Activated CD8-positive, alpha-beta T cell treated with anti-CD3 and anti-CD28 coated beads for 36 hours (primary cell): ENCODE results near the gene POLDIP2. TPM values are rescaled to one million over a fixed set of nuclear protein-coding genes. Genes with fewer than 3 reads are reported as not detected.

Source experiments
- ATAC-seq: fragments of 200-7000 bp; cut with Tn5 transposase; one replicate; pipeline ENCODE4 v1.10.0; 2021; ENCODE audit warnings: mild to moderate bottlenecking, moderate library complexity
- CTCF ChIA-PET: fragments of 350-600 bp; sonication (Branson Sonifier 250); formaldehyde crosslinking; loops from one replicate; lab custom pipeline; 2021; ENCODE audit warnings: antibody characterized with exemption; lab: Charles Lee
- POLR2A ChIA-PET: fragments of 350-600 bp; sonication (Branson Sonifier 250); formaldehyde crosslinking; loops from one replicate; lab custom pipeline; 2021; ENCODE audit warnings: antibody characterized with exemption; lab: Charles Lee
- DNase-seq: peaks from one replicate; pipeline ENCODE4 v3.0.0-alpha.2; 2020
- H3K27ac Mint-ChIP-seq: one replicate; pipeline ENCODE4 v1.8.0; 2021; ENCODE audit warnings: mild to moderate bottlenecking, mixed read lengths
- H3K27me3 Mint-ChIP-seq: one replicate; pipeline ENCODE4 v1.8.0; 2021; ENCODE audit warnings: mixed read lengths
- H3K36me3 Mint-ChIP-seq: one replicate; pipeline ENCODE4 v1.8.0; 2021; ENCODE audit warnings: low read depth, mixed read lengths
- H3K4me1 Mint-ChIP-seq: one replicate; pipeline ENCODE4 v1.8.0; 2021; ENCODE audit warnings: low read depth, mixed read lengths
- H3K4me3 Mint-ChIP-seq: one replicate; pipeline ENCODE4 v1.8.0; 2021; ENCODE audit warnings: mild to moderate bottlenecking, moderate library complexity, mixed read lengths
- H3K9me3 Mint-ChIP-seq: one replicate; pipeline ENCODE4 v1.8.0; 2021; ENCODE audit warnings: mixed read lengths
- CTCF ChIP-seq: fragments of 200-600 bp; IDR thresholded peaks from one replicate; pipeline ENCODE4 v1.8.0; 2022; ENCODE audit warnings: antibody characterized with exemption, mild to moderate bottlenecking
- intact Hi-C: fragments of 100-400 bp; cut with micrococcal nuclease; formaldehyde crosslinking; loops from one replicate; pipeline ENCODE4 v1.10.0; 2022
- total RNA-seq, 2 experiments: library from RNA; stranded (reverse); gene quantifications; one replicate each; pipeline ENCODE4 v1.2.3, GENCODE V29; 2021

The POLDIP2 gene
- total RNA-seq, 2 experiments from 2014 or later, result 87.6 to 88.7 TPM

GRCh38 chr17:28395968-28396367 is 38.6 kb upstream of the POLDIP2 start:
- Mint-ChIP-seq H3K4me3 (no peak overlapping the region), H3K9me3 (no peaks in the 10 kb centered on the region), H3K36me3 (peaks cover 15% of the 10 kb centered on the region), H3K27me3 (no peaks in the 10 kb centered on the region), H3K27ac (no peak overlapping the region), H3K4me1 (no peaks in the 10 kb centered on the region)
- TF ChIP-seq CTCF, result no peak
- ATAC-seq (no peak), DNase-seq (no peak)
- ChIA-PET POLR2A (interaction anchor here (1.3 to 1.9 kb wide), 3 partner anchors 8 to 15 kb away, joined by 3 to 5 read pairs (median 3); partner anchors contain the start of gene SLC46A1), CTCF (interaction anchor here (2.3 kb wide), 1 partner anchor 20 kb away, joined by 8 read pairs; no protein-coding TSS in a partner anchor)
- intact Hi-C loops, result no loop called here

- Mint-ChIP-seq H3K9me3 (no peaks in the 10 kb centered on the region), H3K27ac (no peak overlapping the region), H3K4me1 (no peaks in the 10 kb centered on the region), H3K4me3 (no peak overlapping the region), H3K36me3 (peaks cover 17% of the 10 kb centered on the region), H3K27me3 (no peaks in the 10 kb centered on the region)
- ATAC-seq, result no peak
- ChIA-PET POLR2A (interaction anchor here (1.3 to 1.5 kb wide), 2 partner anchors 9 to 15 kb away, joined by 3 read pairs; no protein-coding TSS in a partner anchor), CTCF (interaction anchor here (2.3 kb wide), 1 partner anchor 21 kb away, joined by 8 read pairs; no protein-coding TSS in a partner anchor)
- no peak for TF ChIP-seq CTCF
- no peak for DNase-seq
- intact Hi-C loops, result no loop called here
Observed at GRCh38 chr17:28395426-28395825, 38.1 kb upstream of the POLDIP2 start.

- H3K27me3 Mint-ChIP-seq, result no peaks in the 10 kb centered on the region
- no peaks in the 10 kb centered on the region for H3K4me1 Mint-ChIP-seq
- DNase-seq, result no peak
- ChIA-PET POLR2A (interaction anchor here (0.6 to 1.4 kb wide), 3 partner anchors 10 to 155 kb away, joined by 3 to 4 read pairs (median 3); no protein-coding TSS in a partner anchor), CTCF (interaction anchor here (2.3 kb wide), 1 partner anchor 22 kb away, joined by 8 read pairs; no protein-coding TSS in a partner anchor)
- H3K27ac Mint-ChIP-seq, result no peak overlapping the region
- H3K36me3 Mint-ChIP-seq, result peaks cover 17% of the 10 kb centered on the region
- TF ChIP-seq CTCF, result no peak
- no peak overlapping the region for H3K4me3 Mint-ChIP-seq
- no peaks in the 10 kb centered on the region for H3K9me3 Mint-ChIP-seq
- intact Hi-C loops, result no loop called here
- no peak for ATAC-seq
Observed at GRCh38 chr17:28394337-28395116, 37.2 kb upstream of the POLDIP2 start.

- no peak for ATAC-seq
- Mint-ChIP-seq H3K4me1 (no peaks in the 10 kb centered on the region), H3K27me3 (no peaks in the 10 kb centered on the region), H3K27ac (no peak overlapping the region), H3K4me3 (no peak overlapping the region), H3K9me3 (no peaks in the 10 kb centered on the region), H3K36me3 (peaks cover 23% of the 10 kb centered on the region)
- TF ChIP-seq CTCF, result no peak
- ChIA-PET POLR2A (no interaction called here), CTCF (interaction anchor here (1.1 kb wide), 1 partner anchor 24 kb away, joined by 4 read pairs; no protein-coding TSS in a partner anchor)
- intact Hi-C loops, result no loop called here
- DNase-seq, result no peak
Observed at GRCh38 chr17:28392491-28392890, 35.2 kb upstream of the POLDIP2 start.

GRCh38 chr17:28391401-28391800 is 34.1 kb upstream of the POLDIP2 start:
- Mint-ChIP-seq H3K27me3 (no peaks in the 10 kb centered on the region), H3K27ac (no peak overlapping the region), H3K9me3 (no peaks in the 10 kb centered on the region), H3K4me1 (no peaks in the 10 kb centered on the region), H3K36me3 (peaks cover 23% of the 10 kb centered on the region), H3K4me3 (no peak overlapping the region)
- ChIA-PET POLR2A (no interaction called here), CTCF (interaction anchor here (1.1 to 1.4 kb wide), 2 partner anchors 9 to 25 kb away, joined by 4 to 5 read pairs; no protein-coding TSS in a partner anchor)
- intact Hi-C loops, result no loop called here
- no peak for TF ChIP-seq CTCF
- ATAC-seq (no peak), DNase-seq (no peak)
